Kidney epithelial cell (primary cell): ENCODE results near the gene CRACDL. TPM values are rescaled to one million over a fixed set of nuclear protein-coding genes. Genes with fewer than 3 reads are reported as not detected.

Experiments used
- DNase-seq: peaks from one replicate; pipeline ENCODE4 v3.0.0-alpha.2; 2010; ENCODE audit warnings: low read depth
- H3K27me3 ChIP-seq: 2 replicates; pipeline ENCODE4 v1.6.0; 2011; ENCODE audit warnings: low read length; ENCODE audit not compliant: control insufficient read depth, insufficient read depth
- H3K36me3 ChIP-seq: 2 replicates; pipeline ENCODE4 v1.5.1; 2011; ENCODE audit warnings: low read length; ENCODE audit not compliant: control insufficient read depth, insufficient read depth
- H3K4me3 ChIP-seq: 2 replicates; pipeline ENCODE4 v1.5.1; 2011; ENCODE audit warnings: low read depth, mild to moderate bottlenecking, control low read depth, low read length
- total RNA-seq: library from RNA; depleted of rRNA; stranded (reverse); fragments of >200 nt; gene quantifications from 2 replicates; pipeline ENCODE4 v1.2.3, GENCODE V29; 2015
- TF ChIP-seq, protein P1 (sequence below): IDR thresholded peaks from 2 replicates; pipeline ENCODE4 v1.5.1; 2011; ENCODE audit warnings: mild to moderate bottlenecking, moderate library complexity, low read length, control low read depth, inconsistent platforms; ENCODE audit not compliant: insufficient read depth, poor library complexity, severe bottlenecking

Gene CRACDL
- total RNA-seq, 1 donor from 2014 or later, result 1.4 TPM

DNA sequence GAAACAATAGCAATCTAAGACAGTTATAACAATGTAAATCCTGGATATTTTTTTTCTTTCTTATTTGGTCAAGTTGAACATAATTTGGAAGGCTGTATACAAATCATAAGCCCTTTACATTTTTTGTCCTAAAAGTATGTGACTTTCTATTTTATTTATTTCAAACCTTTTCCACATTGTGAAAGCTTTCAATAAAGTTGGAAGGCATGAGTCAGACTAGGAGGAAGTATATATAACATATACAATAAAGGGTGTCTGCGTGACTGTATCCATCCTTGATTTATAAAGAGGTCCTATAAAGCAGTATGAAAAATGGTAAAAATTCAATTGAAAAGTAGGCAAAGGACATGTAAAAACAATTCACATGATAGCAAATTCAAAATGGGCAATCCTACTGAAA lies 44.4 kb downstream of the CRACDL start:
- H3K4me3 ChIP-seq, result no peak overlapping the region
- no peaks in the 10 kb centered on the region for H3K36me3 ChIP-seq
- TF ChIP-seq, protein P1, sequence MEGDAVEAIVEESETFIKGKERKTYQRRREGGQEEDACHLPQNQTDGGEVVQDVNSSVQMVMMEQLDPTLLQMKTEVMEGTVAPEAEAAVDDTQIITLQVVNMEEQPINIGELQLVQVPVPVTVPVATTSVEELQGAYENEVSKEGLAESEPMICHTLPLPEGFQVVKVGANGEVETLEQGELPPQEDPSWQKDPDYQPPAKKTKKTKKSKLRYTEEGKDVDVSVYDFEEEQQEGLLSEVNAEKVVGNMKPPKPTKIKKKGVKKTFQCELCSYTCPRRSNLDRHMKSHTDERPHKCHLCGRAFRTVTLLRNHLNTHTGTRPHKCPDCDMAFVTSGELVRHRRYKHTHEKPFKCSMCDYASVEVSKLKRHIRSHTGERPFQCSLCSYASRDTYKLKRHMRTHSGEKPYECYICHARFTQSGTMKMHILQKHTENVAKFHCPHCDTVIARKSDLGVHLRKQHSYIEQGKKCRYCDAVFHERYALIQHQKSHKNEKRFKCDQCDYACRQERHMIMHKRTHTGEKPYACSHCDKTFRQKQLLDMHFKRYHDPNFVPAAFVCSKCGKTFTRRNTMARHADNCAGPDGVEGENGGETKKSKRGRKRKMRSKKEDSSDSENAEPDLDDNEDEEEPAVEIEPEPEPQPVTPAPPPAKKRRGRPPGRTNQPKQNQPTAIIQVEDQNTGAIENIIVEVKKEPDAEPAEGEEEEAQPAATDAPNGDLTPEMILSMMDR, result no peak
- DNase-seq, result no peak
- no peaks in the 10 kb centered on the region for H3K27me3 ChIP-seq

DNA sequence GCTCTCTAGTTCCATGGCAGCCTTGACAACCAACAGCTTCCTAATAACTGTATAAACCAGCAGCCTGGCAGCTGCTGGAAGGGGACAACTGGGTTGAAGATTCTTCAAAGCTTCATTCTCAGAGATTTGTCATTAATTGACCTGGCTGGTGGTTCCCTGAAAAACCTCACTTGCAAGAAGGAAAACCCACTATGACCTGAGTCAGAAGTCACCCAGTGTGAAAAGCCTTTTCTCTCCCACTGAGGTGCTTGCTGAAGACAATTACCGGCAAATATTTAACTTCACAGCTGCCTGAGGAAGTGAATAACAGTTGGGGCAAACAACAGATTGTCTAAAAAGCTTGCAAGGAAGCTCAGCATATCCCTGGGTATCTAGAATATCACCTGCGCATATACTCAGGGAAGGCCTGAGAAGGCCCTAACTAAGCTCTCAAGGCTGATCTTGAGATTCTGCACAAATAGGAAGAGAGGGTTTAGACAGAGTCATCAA lies 49.9 kb downstream of the CRACDL start:
- TF ChIP-seq, protein P1, result no peak
- no peak overlapping the region for H3K4me3 ChIP-seq
- H3K36me3 ChIP-seq, result no peaks in the 10 kb centered on the region
- no peak for DNase-seq
- no peaks in the 10 kb centered on the region for H3K27me3 ChIP-seq

DNA sequence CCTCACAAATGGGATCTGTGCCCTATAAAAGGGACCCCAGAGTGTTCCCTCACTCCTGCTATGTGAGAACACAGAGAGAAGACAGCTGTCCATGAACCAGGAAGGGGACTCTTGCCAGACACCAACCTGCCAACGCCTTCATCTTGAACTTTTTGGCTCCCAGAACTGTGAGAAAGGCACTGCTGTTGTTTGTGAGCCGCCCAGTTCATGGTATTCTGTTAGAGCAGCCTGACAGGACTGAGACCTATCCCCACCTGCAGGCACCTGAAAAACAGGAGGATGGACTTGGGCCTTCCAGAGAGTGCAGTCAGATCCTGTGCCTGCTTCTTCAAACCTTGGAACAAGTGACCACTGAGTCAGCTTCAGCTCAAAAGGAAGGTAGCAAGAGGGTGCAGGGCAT lies 51.4 kb downstream of the CRACDL start:
- H3K36me3 ChIP-seq, result no peaks in the 10 kb centered on the region
- no peaks in the 10 kb centered on the region for H3K27me3 ChIP-seq
- DNase-seq, result no peak
- TF ChIP-seq, protein P1, result no peak
- no peak overlapping the region for H3K4me3 ChIP-seq

DNA sequence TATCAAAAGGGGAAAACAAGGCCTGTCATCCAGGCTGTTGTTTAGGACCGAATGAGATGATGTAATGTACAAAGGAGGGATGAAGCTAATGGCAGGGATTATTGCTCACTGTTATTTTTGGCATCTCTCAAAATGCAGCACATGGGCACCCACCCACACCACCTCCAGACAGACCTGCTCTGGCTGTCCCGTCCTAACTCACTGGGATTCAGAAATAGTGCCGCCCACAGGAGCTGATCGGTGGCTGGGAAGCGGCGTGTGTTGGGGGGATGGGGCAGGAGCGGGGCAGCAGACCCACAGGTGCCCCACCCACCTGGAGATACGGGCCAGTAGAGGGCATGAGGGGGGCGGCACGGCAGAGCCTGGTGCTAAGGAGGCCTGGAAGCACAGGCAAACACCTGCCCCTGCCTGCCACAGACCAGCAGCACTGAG lies 52.2 kb downstream of the CRACDL start:
- Histone ChIP-seq H3K4me3 (no peak overlapping the region), H3K27me3 (no peaks in the 10 kb centered on the region), H3K36me3 (no peaks in the 10 kb centered on the region)
- TF ChIP-seq, protein P1, result no peak
- DNase-seq, result no peak

DNA sequence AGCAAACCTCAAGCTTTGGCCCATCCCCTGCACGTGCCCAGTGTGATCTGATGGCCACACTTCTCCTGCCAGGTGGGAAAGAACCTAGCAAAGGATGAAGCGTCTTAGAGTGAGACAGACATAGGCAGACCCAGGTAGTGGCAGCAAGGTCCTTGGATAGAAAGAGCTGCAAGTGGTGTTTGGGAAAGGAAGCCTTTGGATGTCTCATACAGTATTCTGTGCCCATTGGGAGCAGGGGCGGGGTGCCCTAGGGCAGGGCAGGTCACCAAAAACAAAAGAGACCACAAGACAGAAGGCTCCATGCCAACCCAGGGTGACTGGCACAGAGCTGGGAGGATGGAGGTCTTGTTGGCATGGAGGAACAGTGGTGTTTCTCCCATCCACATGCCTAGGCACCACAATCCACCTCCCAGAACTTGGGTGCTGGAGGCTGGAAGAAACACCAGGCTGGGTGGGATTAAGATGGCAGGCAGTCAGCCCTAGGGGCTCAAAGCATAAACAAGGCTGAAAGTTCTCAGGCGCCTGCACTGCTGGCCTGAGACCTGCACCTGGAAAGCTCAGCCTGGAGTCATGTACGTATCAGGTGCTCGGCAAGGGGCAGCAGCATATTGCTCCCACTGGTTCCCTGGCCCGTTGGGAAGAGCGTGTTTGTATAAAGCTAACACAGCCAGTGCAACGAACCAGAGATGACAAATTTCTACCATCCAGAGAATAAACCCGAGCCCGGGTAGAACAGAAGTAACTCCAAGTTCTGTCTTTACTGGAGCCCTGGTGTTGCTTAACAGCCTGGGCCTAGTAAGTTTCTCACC lies 52.9 kb downstream of the CRACDL start:
- TF ChIP-seq, protein P1, result no peak
- H3K4me3 ChIP-seq, result no peak overlapping the region
- no peaks in the 10 kb centered on the region for H3K36me3 ChIP-seq
- no peak for DNase-seq
- no peaks in the 10 kb centered on the region for H3K27me3 ChIP-seq
